ENCODE results near the gene TNRC18.

DNA sequence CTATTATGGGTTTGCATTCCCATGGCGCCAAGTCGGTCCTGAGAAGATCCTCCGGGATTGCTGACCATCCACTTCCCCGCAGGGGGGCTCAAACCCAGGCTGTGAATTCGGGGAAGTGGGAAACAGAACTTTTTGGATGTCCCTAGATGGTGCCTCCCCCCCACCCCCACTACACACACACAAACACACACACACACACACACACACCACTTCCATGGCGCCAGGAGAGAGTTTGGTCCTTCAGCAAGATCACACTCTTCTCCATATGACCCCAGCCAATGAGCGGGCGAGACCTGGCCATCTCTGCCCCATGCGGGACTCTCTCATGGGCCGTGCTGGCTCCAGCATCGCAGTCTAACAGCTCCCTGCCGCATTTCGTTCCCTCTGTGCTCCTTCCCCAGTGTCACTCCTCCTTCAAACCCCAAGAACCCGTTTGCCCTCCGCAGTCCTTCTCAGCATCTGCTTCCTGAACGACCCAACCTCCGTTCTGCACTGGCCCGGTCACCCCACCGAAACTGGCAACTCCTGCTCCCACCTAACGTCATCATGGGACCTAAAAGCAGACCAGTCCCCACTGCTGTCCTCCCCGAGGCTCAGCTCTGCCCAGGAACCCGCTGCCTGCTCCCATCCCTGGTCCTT lies 32.1 kb upstream of the TNRC18 start:
- TF ChIP-seq YY1 (IDR thresholded peaks at IDR 0.05; ENCODE audit: insufficient read depth, insufficient read length) (no peak), SUZ12 (IDR thresholded peaks at IDR 0.05; ENCODE audit: extremely low read depth, insufficient read depth, insufficient read length) (no peak)

Data from NT2/D1 (cell line).